NT2/D1 (cell line): ENCODE data around the gene PPP1R14B.

ENCODE experiments used
- DNase-seq: peaks from one replicate; pipeline ENCODE4 v3.0.0-alpha.2; 2011; ENCODE audit warnings: low read depth, low spot score
- H3K27me3 ChIP-seq: 2 replicates; pipeline ENCODE4 v1.6.0; 2011; ENCODE audit warnings: mild to moderate bottlenecking; ENCODE audit not compliant: insufficient read length, insufficient read depth
- H3K36me3 ChIP-seq: 2 replicates; pipeline ENCODE4 v1.6.1; 2011; ENCODE audit warnings: mild to moderate bottlenecking, low read length, mixed read lengths; ENCODE audit not compliant: insufficient read depth, insufficient read length
- H3K4me1 ChIP-seq: 2 replicates; pipeline ENCODE4 v1.5.1; 2011; ENCODE audit not compliant: insufficient read depth, insufficient read length
- H3K4me3 ChIP-seq: 2 replicates; pipeline ENCODE4 v1.5.1; 2011; ENCODE audit warnings: low read depth; ENCODE audit not compliant: insufficient read length
- H3K9ac ChIP-seq: 2 replicates; pipeline ENCODE4 v1.6.0; 2011; ENCODE audit warnings: low read depth; ENCODE audit not compliant: insufficient read length
- H3K9me3 ChIP-seq: 2 replicates; pipeline ENCODE4 v1.5.1; 2011; ENCODE audit warnings: mild to moderate bottlenecking, low read length; ENCODE audit not compliant: insufficient read depth
- SUZ12 ChIP-seq: IDR thresholded peaks from 2 replicates; pipeline ENCODE4 v1.6.1; 2011; ENCODE audit not compliant: insufficient read length, insufficient read depth; ENCODE audit errors: extremely low read depth
- YY1 ChIP-seq: IDR thresholded peaks from 2 replicates; pipeline ENCODE4 v1.6.1; 2011; ENCODE audit not compliant: insufficient read length, insufficient read depth
- ZNF274 ChIP-seq: IDR thresholded peaks from 2 replicates; pipeline ENCODE4 v1.6.1; 2011; ENCODE audit warnings: mild to moderate bottlenecking, low read depth, low read length

The PPP1R14B gene

DNA sequence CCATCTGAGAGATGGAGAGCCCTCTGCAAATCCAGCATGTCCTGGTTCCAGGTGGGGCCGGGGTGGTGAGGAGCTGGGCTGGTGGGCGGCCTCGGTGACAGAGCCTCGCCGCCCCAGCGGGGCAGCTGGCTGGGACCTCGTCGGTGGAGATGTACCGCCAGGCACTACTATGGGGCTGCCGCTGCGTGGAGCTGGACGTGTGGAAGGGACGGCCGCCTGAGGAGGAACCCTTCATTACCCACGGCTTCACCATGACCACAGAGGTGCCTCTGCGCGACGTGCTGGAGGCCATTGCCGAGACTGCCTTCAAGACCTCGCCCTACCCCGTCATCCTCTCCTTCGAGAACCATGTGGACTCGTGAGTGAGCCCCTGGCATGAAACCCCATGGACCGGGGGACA, 11.6 kb upstream of the PPP1R14B start:
- DNase-seq = no peak
- Histone ChIP-seq H3K27me3 (no peaks in the 10 kb centered on the region), H3K9me3 (no peaks in the 10 kb centered on the region), H3K9ac (no peak overlapping the region), H3K36me3 (peaks cover 85% of the 10 kb centered on the region), H3K4me3 (no peak overlapping the region), H3K4me1 (peaks cover 13% of the 10 kb centered on the region)
- TF ChIP-seq SUZ12 = no peak
- TF ChIP-seq ZNF274 = no peak
- no peak for TF ChIP-seq YY1

DNA sequence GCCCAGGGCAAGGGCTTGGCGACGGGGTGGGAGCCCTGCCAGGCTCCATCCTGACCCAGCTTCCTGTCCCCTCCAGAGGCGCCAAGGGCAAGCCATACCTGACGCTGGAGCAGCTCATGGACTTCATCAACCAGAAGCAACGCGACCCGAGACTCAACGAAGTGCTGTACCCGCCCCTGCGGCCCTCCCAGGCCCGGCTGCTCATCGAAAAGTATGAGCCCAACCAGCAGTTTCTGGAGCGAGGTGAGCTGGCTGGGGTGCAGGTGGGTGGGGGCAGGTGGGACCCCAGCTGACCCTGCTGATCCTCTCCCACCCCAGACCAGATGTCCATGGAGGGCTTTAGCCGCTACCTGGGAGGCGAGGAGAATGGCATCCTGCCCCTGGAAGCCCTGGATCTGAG, 9.6 kb upstream of the PPP1R14B start:
- H3K4me3 ChIP-seq = no peak overlapping the region
- H3K9ac ChIP-seq = no peak overlapping the region
- H3K27me3 ChIP-seq = no peaks in the 10 kb centered on the region
- peaks cover 12% of the 10 kb centered on the region for H3K4me1 ChIP-seq
- peaks cover 70% of the 10 kb centered on the region for H3K36me3 ChIP-seq
- no peak for TF ChIP-seq YY1
- TF ChIP-seq SUZ12 = no peak
- TF ChIP-seq ZNF274 = no peak
- no peak for DNase-seq
- no peaks in the 10 kb centered on the region for H3K9me3 ChIP-seq

DNA sequence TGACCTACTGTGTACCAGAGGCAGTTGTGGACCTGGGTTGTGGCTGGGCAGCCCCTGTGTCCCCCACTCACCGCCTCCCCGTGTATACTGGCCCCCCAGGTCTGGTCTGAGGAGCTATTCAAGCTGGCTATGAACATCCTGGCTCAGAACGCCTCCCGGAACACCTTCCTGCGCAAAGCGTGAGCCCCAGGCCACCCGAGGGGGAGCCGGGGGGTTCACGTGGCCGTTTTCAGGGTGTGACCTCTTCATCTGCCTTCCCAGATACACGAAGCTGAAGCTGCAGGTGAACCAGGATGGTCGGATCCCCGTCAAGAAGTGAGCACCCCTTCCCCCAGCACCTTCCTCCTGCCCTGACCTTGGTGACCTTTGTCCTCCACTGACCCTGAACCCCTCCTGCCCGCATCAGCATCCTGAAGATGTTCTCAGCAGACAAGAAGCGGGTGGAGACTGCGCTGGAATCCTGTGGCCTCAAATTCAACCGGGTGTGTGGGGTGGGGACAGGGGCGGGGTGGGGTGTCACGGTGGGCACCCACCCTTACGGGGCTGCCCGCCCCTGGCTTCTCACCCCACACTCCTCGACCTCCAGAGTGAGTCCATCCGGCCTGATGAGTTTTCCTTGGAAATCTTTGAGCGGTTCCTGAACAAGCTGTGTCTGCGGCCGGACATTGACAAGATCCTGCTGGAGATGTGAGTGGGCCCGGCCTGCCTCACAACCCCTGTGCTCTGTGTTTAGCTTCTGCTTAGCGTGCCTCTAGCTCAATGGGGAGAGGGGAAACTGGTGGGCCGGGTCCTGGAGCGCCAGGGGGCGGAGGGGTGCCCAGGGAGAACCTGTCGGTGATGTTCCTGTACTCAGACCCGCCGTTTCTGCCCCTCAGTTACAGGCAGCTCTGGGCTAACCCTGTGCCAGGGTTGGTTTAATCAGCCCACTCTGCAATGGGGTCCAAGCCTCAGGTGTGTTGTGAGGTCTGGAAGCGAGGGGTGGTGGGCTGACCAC, 8.7 kb upstream of the PPP1R14B start:
- H3K4me3 ChIP-seq = no peak overlapping the region
- DNase-seq = no peak
- TF ChIP-seq ZNF274 (no peak), YY1 (no peak), SUZ12 (no peak)
- H3K9me3 ChIP-seq = no peaks in the 10 kb centered on the region
- peaks cover 18% of the 10 kb centered on the region for H3K4me1 ChIP-seq
- H3K36me3 ChIP-seq = peaks cover 66% of the 10 kb centered on the region
- no peak overlapping the region for H3K9ac ChIP-seq
- H3K27me3 ChIP-seq = no peaks in the 10 kb centered on the region

DNA sequence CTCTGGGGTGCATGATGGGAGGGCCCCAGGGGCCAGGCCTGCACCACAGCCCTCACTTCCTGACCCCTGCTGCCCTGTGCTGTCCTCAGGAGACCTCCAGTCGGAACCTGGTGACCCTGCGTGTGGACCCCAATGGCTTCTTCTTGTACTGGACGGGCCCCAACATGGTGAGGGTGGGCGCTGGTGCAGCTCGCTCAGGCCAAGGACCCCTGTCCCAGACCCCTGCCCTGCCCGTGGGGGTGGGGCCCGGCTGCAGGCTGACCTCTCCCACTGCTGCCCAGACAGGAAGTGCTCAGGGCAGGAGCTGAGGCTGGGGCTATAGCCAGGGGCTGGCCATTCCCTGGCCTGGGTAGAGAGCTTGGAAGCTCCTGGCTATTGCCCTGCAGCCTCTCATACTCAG, 7.6 kb upstream of the PPP1R14B start:
- Histone ChIP-seq H3K4me1 (peaks cover 25% of the 10 kb centered on the region), H3K9me3 (no peaks in the 10 kb centered on the region), H3K27me3 (no peaks in the 10 kb centered on the region), H3K36me3 (peaks cover 55% of the 10 kb centered on the region), H3K9ac (peak overlapping the region; percentile 16), H3K4me3 (no peak overlapping the region)
- TF ChIP-seq ZNF274 = no peak
- TF ChIP-seq SUZ12 = no peak
- no peak for TF ChIP-seq YY1
- DNase-seq = no peak

DNA sequence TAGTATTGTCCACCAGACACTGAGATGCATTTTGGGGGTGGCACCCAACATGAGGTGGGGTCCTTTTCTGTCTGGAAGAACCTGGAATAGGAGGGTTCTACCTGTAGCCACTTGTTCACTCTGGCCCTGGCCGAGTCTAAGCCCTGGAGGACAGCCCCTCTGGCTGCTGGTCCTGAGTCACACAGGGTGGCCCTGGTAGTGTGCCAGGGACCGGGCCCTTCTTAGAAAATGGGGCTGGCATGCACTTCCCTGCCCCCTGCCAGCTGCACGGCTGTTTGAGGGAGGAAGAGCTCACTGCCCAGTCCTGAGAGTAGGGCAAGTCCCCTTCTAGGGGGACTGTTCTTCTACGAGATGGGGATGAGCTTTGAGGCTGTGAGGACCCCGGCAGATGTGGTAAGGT, 6.7 kb upstream of the PPP1R14B start:
- Histone ChIP-seq H3K4me3 (no peak overlapping the region), H3K27me3 (no peaks in the 10 kb centered on the region)

DNA sequence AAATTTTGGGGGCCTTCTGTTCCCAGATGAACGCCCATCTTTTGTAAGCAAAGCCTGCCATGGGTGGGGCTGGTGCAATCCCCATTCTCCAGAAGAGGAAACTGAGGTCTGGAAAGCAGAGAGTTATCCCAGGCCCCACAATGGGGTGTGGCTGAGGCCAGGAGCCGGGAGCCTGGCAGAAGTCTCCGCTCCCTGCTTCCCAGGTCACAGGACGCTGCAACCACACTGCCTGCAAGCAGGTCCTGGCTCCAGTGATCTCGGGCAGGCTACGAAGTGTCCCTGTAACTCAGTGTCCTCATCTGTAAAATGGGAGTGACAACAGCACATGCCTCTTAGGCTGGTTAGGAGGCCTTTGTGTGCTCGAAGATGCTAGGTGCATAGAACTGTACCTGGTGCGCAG, 6.3 kb upstream of the PPP1R14B start:
- TF ChIP-seq SUZ12 (no peak), ZNF274 (no peak), YY1 (no peak)
- H3K9ac ChIP-seq = peak overlapping the region; percentile 44
- peaks cover 43% of the 10 kb centered on the region for H3K36me3 ChIP-seq
- no peak for DNase-seq
- H3K4me3 ChIP-seq = peak overlapping the region; percentile 22
- H3K27me3 ChIP-seq = no peaks in the 10 kb centered on the region
- H3K4me1 ChIP-seq = peaks cover 37% of the 10 kb centered on the region
- H3K9me3 ChIP-seq = no peaks in the 10 kb centered on the region

More for the DNA sequence above, 6.7 kb upstream of the PPP1R14B start:
- no peak for DNase-seq
- Histone ChIP-seq H3K36me3 (peaks cover 47% of the 10 kb centered on the region), H3K4me1 (peaks cover 33% of the 10 kb centered on the region), H3K9me3 (no peaks in the 10 kb centered on the region), H3K9ac (no peak overlapping the region)
- TF ChIP-seq ZNF274 = no peak
- no peak for TF ChIP-seq SUZ12
- TF ChIP-seq YY1 = no peak
